Measurements from ENCODE around the gene CYP4Z1. TPM values are rescaled to one million over a fixed set of nuclear protein-coding genes. Genes with fewer than 3 reads are reported as not detected.

CYP4Z1 gene
- polyA plus RNA-seq, 1 of the 3 experiments (the other 2 are of a cell fraction) = not detected

- Histone ChIP-seq H3K27ac (ENCODE audit: low read depth in 2 of 2, low read length in 1 of 2) (no peak overlapping the region), H2AFZ (ENCODE audit: low read depth) (no peak overlapping the region), H3K9ac (no peak overlapping the region), H3K4me1 (ENCODE audit: control insufficient read depth in 1 of 2, insufficient read depth in 2 of 2, low read depth in 1 of 2, low read length in 1 of 2) (no peaks in the 10 kb centered on the region), H3K36me3 (replicated peaks in 1 of 2; ENCODE audit: control insufficient read depth in 1 of 2, insufficient read depth in 2 of 2, low read length in 1 of 2) (no peaks in the 10 kb centered on the region), H3F3A (replicated peaks; ENCODE audit: insufficient read depth) (peaks cover 5% of the 10 kb centered on the region), H3K9me3 (no peaks in the 10 kb centered on the region), H3K4me2 (no peak overlapping the region), H3K27me3 (ENCODE audit: insufficient read depth) (peaks cover 11% of the 10 kb centered on the region; the same call in 1 of the 2 replicates), H3K79me2 (ENCODE audit: insufficient read depth) (no peaks in the 10 kb centered on the region), H4K20me1 (ENCODE audit: insufficient read depth) (no peaks in the 10 kb centered on the region), H3K9me2 (no peaks in the 10 kb centered on the region), H3K4me3 (ENCODE audit: low read depth in 2 of 2, low read length in 1 of 2) (no peak overlapping the region)
- whole genome bisulfite sequencing (ENCODE audit: low lambda C conversion rate) = 8% methylated on average over 3 of the region's 3 CpGs
- CTCF ChIA-PET = no interaction called here
- TF ChIP-seq RXRA (IDR thresholded peaks at IDR 0.05; ENCODE audit: borderline replicate concordance, low read depth) (no peak), FOXJ3 (CRISPR knock-in tag; IDR thresholded peaks at IDR 0.05) (no peak), ZBTB33 (IDR thresholded peaks at IDR 0.05; ENCODE audit: borderline replicate concordance, low read depth) (no peak), IRF3 (IDR thresholded peaks at IDR 0.05; ENCODE audit: low read depth, low read length) (no peak), MXI1 (IDR thresholded peaks at IDR 0.05; ENCODE audit: low read depth, low read length) (no peak), ELF1 (IDR thresholded peaks at IDR 0.05) (no peak), FOSL2 (IDR thresholded peaks at IDR 0.05; ENCODE audit: borderline replicate concordance, low read depth) (no peak), MAX (IDR thresholded peaks at IDR 0.05; ENCODE audit: low read depth) (no peak), SIN3A (IDR thresholded peaks at IDR 0.05; ENCODE audit: borderline replicate concordance, low read depth, low read length) (no peak), PBX3 (IDR thresholded peaks at IDR 0.05) (no peak), RAD21 (IDR thresholded peaks at IDR 0.05; ENCODE audit: low read length) (no peak), NRF1 (IDR thresholded peaks at IDR 0.05; ENCODE audit: low read depth, low read length) (no peak), RCOR1 (IDR thresholded peaks at IDR 0.05; ENCODE audit: low read length) (no peak), SMC3 (IDR thresholded peaks at IDR 0.05; ENCODE audit: low read depth, low read length) (no peak), RFX5 (IDR thresholded peaks at IDR 0.05; ENCODE audit: low read length) (no peak), GATA2 (CRISPR knock-in tag; IDR thresholded peaks at IDR 0.05) (no peak)
- no peak for DNase-seq
- POLR2A ChIA-PET = no interaction called here
Measured at GRCh38 chr1:47031059-47031458, 36.0 kb upstream of the CYP4Z1 start.
